IPS-11a (cell line): ENCODE results near the gene CPA1.

Experiments
- H3K4me3 ChIP-seq: one replicate; pipeline ENCODE4 v1.5.1; 2013; ENCODE audit warnings: low read depth, low read length, control low read depth

Gene CPA1

GRCh38 chr7:130393841-130394411 is 13.6 kb downstream of the CPA1 start:
- no peak overlapping the region for H3K4me3 ChIP-seq

GRCh38 chr7:130394421-130395195 is 14.3 kb downstream of the CPA1 start:
- H3K4me3 ChIP-seq, result no peak overlapping the region

- no peak overlapping the region for H3K4me3 ChIP-seq
Observed at GRCh38 chr7:130395421-130395820, 15.1 kb downstream of the CPA1 start.

- H3K4me3 ChIP-seq, result no peak overlapping the region
Observed at GRCh38 chr7:130396109-130396508, 15.8 kb downstream of the CPA1 start.

- H3K4me3 ChIP-seq, result no peak overlapping the region
Observed at GRCh38 chr7:130397051-130397757, 16.9 kb downstream of the CPA1 start.

- no peak overlapping the region for H3K4me3 ChIP-seq
Observed at GRCh38 chr7:130397758-130398073, 17.4 kb downstream of the CPA1 start.

GRCh38 chr7:130398526-130399090 is 18.3 kb downstream of the CPA1 start:
- no peak overlapping the region for H3K4me3 ChIP-seq

- H3K4me3 ChIP-seq, result no peak overlapping the region
Observed at GRCh38 chr7:130400120-130400572, 19.9 kb downstream of the CPA1 start.

GRCh38 chr7:130401101-130401500 is 20.8 kb downstream of the CPA1 start:
- no peak overlapping the region for H3K4me3 ChIP-seq

GRCh38 chr7:130401578-130401977 is 21.3 kb downstream of the CPA1 start:
- no peak overlapping the region for H3K4me3 ChIP-seq

- H3K4me3 ChIP-seq, result no peak overlapping the region
Observed at GRCh38 chr7:130405003-130405402, 24.7 kb downstream of the CPA1 start.

GRCh38 chr7:130409067-130409711 is 28.9 kb downstream of the CPA1 start:
- H3K4me3 ChIP-seq, result no peak overlapping the region

GRCh38 chr7:130409712-130410072 is 29.4 kb downstream of the CPA1 start:
- H3K4me3 ChIP-seq, result no peak overlapping the region

- H3K4me3 ChIP-seq, result no peak overlapping the region
Observed at GRCh38 chr7:130410868-130411541, 30.7 kb downstream of the CPA1 start.

GRCh38 chr7:130413201-130413600 is 32.9 kb downstream of the CPA1 start:
- H3K4me3 ChIP-seq, result no peak overlapping the region

- H3K4me3 ChIP-seq, result no peak overlapping the region
Observed at GRCh38 chr7:130415006-130415405, 34.7 kb downstream of the CPA1 start.

- H3K4me3 ChIP-seq, result no peak overlapping the region
Observed at GRCh38 chr7:130417213-130417612, 36.9 kb downstream of the CPA1 start.

- H3K4me3 ChIP-seq, result no peak overlapping the region
Observed at GRCh38 chr7:130418306-130418705, 38.0 kb downstream of the CPA1 start.

- H3K4me3 ChIP-seq, result no peak overlapping the region
Observed at GRCh38 chr7:130419658-130420057, 39.4 kb downstream of the CPA1 start.

- no peak overlapping the region for H3K4me3 ChIP-seq
Observed at GRCh38 chr7:130420943-130421578, 40.8 kb downstream of the CPA1 start.
